Transverse colon (tissue), 4 donors: ENCODE data around the gene LETMD1.

ENCODE experiments used
- EP300 ChIP-seq: sonication (generic); formaldehyde crosslinking; IDR thresholded peaks from one replicate; pipeline ENCODE4 v1.6.1; 2017; ENCODE audit warnings: antibody characterized with exemption, low read depth
- POLR2A ChIP-seq: fragments of 450-650 bp; IDR thresholded peaks from one replicate; pipeline ENCODE4 v1.6.1; 2016; ENCODE audit warnings: antibody characterized with exemption, mild to moderate bottlenecking, moderate library complexity
- POLR2AphosphoS5 ChIP-seq, 3 donors: sonication (generic); formaldehyde crosslinking; IDR thresholded peaks; one replicate each; pipeline ENCODE4 v1.6.1; 2016; ENCODE audit warnings: antibody characterized with exemption in 3 of 3
- TF ChIP-seq, protein P1 (sequence below), 5 experiments: fragments of 200-600 bp in 3 of 5; fragments of 450-650 bp in 2 of 5; sonication (generic) in 3 of 5; IDR thresholded peaks; 1 replicate in 2 of 5; 2 replicates in 3 of 5; pipeline ENCODE4 v1.5.1; 2016 to 2017; ENCODE audit warnings: antibody characterized with exemption in 5 of 5, inconsistent platforms in 3 of 5, mild to moderate bottlenecking in 2 of 5, moderate library complexity in 1 of 5

DNA sequence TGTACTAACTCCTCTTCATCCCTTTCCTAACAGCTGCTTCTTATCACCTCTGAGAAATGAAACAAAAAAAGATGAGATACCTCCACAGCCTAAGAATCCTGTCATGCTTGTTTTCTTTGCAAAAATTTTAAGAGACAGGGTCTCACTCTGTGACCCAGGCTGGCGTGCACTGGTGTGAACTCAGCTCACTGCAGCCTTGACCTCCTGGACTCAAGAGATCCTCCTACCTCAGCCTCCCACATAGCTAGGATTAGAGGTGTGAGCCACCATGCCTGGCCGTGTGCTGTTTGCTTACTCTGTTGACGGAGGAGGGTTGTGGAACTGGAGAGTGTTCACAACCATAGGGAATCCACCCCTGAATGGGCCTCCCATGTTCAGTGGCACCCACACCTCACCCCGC is 19.1 kb downstream of the LETMD1 start:
- TF ChIP-seq, protein P1, sequence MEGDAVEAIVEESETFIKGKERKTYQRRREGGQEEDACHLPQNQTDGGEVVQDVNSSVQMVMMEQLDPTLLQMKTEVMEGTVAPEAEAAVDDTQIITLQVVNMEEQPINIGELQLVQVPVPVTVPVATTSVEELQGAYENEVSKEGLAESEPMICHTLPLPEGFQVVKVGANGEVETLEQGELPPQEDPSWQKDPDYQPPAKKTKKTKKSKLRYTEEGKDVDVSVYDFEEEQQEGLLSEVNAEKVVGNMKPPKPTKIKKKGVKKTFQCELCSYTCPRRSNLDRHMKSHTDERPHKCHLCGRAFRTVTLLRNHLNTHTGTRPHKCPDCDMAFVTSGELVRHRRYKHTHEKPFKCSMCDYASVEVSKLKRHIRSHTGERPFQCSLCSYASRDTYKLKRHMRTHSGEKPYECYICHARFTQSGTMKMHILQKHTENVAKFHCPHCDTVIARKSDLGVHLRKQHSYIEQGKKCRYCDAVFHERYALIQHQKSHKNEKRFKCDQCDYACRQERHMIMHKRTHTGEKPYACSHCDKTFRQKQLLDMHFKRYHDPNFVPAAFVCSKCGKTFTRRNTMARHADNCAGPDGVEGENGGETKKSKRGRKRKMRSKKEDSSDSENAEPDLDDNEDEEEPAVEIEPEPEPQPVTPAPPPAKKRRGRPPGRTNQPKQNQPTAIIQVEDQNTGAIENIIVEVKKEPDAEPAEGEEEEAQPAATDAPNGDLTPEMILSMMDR (IDR thresholded peaks at IDR 0.05): no peak
- TF ChIP-seq POLR2A (no peak), POLR2AphosphoS5 (IDR thresholded peaks at IDR 0.05) (no peak), EP300 (no peak)
